Measurements from ENCODE around the gene SHE.

- TF ChIP-seq CTCF (IDR thresholded peaks at IDR 0.05; ENCODE audit: extremely low read depth in 1 of 2, insufficient read depth in 1 of 2, low read depth in 1 of 2, low read length in 2 of 2) (no peak), POLR2A (IDR thresholded peaks at IDR 0.05; ENCODE audit: low read depth, low read length) (no peak), MYC (IDR thresholded peaks at IDR 0.05; ENCODE audit: low read depth, low read length) (no peak), EZH2 (IDR thresholded peaks at IDR 0.05; ENCODE audit: borderline replicate concordance, low read depth, low read length, severe bottlenecking) (no peak), MAX (IDR thresholded peaks at IDR 0.05; ENCODE audit: insufficient read depth, insufficient read length) (no peak), JUN (IDR thresholded peaks at IDR 0.05; ENCODE audit: borderline replicate concordance, insufficient read depth, insufficient read length, low read depth) (no peak), POLR2AphosphoS5 (IDR thresholded peaks at IDR 0.05; ENCODE audit: insufficient read depth, low read depth, low read length) (no peak), FOS (IDR thresholded peaks at IDR 0.05; ENCODE audit: borderline replicate concordance, insufficient read depth, low read length) (no peak), GATA2 (IDR thresholded peaks at IDR 0.05; ENCODE audit: insufficient read depth, insufficient read length, low read depth, low read length) (no peak)
Measured at GRCh38 chr1:154503898-154504297, 1.7 kb upstream of the SHE start.
